Parathyroid adenoma (tissue), 2 donors: Measurements from ENCODE around the gene THAP9.

Experiments
- H2AFZ ChIP-seq: fragments of 300-600 bp; sonication (generic); one replicate; pipeline ENCODE4 v1.7.0; 2017; ENCODE audit warnings: antibody characterized with exemption, mild to moderate bottlenecking
- H3K27ac ChIP-seq: fragments of 300-600 bp; sonication (generic); one replicate; pipeline ENCODE4 v1.7.0; 2017
- H3K27me3 ChIP-seq: fragments of 300-600 bp; sonication (generic); one replicate; pipeline ENCODE4 v1.7.0; 2017; ENCODE audit warnings: low read length; ENCODE audit not compliant: control insufficient read depth, insufficient read depth
- H3K36me3 ChIP-seq: fragments of 300-600 bp; sonication (generic); one replicate; pipeline ENCODE4 v1.7.0; 2017; ENCODE audit warnings: low read length; ENCODE audit not compliant: control insufficient read depth, insufficient read depth
- H3K4me1 ChIP-seq: fragments of 300-600 bp; sonication (generic); one replicate; pipeline ENCODE4 v1.7.0; 2017; ENCODE audit warnings: control low read depth
- H3K4me2 ChIP-seq: fragments of 300-600 bp; sonication (generic); one replicate; pipeline ENCODE4 v1.7.0; 2017; ENCODE audit warnings: low read length
- H3K4me3 ChIP-seq: fragments of 300-600 bp; sonication (generic); one replicate; pipeline ENCODE4 v1.7.0; 2017; ENCODE audit warnings: low read depth, low read length
- H3K79me2 ChIP-seq: fragments of 300-600 bp; sonication (generic); one replicate; pipeline ENCODE4 v1.7.0; 2017; ENCODE audit warnings: control low read depth
- H3K9ac ChIP-seq: fragments of 300-600 bp; sonication (generic); one replicate; pipeline ENCODE4 v1.7.0; 2017; ENCODE audit warnings: mild to moderate bottlenecking
- H3K9me3 ChIP-seq: fragments of 300-600 bp; sonication (generic); one replicate; pipeline ENCODE4 v1.7.0; 2017; ENCODE audit warnings: low read length; ENCODE audit not compliant: control insufficient read depth
- CTCF ChIP-seq: fragments of 300-600 bp; sonication (generic); IDR thresholded peaks from one replicate; pipeline ENCODE4 v1.7.0; 2017; ENCODE audit warnings: antibody characterized with exemption, mild to moderate bottlenecking
- donor health status: primary hyperparathyroidism.

THAP9 gene

GRCh38 chr4:82948647-82949204 is 48.2 kb downstream of the THAP9 start:
- no peaks in the 10 kb centered on the region for H3K4me1 ChIP-seq
- H3K9ac ChIP-seq, result no peak overlapping the region
- no peak for TF ChIP-seq CTCF
- no peaks in the 10 kb centered on the region for H3K79me2 ChIP-seq
- no peaks in the 10 kb centered on the region for H3K9me3 ChIP-seq
- no peaks in the 10 kb centered on the region for H3K36me3 ChIP-seq
- no peak overlapping the region for H3K4me3 ChIP-seq
- H3K27me3 ChIP-seq, result no peaks in the 10 kb centered on the region
- H2AFZ ChIP-seq, result no peak overlapping the region
- no peak overlapping the region for H3K4me2 ChIP-seq
- H3K27ac ChIP-seq, result no peak overlapping the region

- Histone ChIP-seq H3K79me2 (no peaks in the 10 kb centered on the region), H3K36me3 (no peaks in the 10 kb centered on the region), H3K4me1 (no peaks in the 10 kb centered on the region), H3K4me3 (no peak overlapping the region), H3K27me3 (no peaks in the 10 kb centered on the region), H3K27ac (no peak overlapping the region), H3K9me3 (no peaks in the 10 kb centered on the region), H2AFZ (no peak overlapping the region), H3K9ac (no peak overlapping the region), H3K4me2 (no peak overlapping the region)
- TF ChIP-seq CTCF, result no peak
Observed at GRCh38 chr4:82951196-82951595, 50.7 kb downstream of the THAP9 start.

GRCh38 chr4:82954212-82954611 is 53.7 kb downstream of the THAP9 start:
- no peak overlapping the region for H3K27ac ChIP-seq
- H3K9ac ChIP-seq, result no peak overlapping the region
- no peaks in the 10 kb centered on the region for H3K36me3 ChIP-seq
- no peaks in the 10 kb centered on the region for H3K4me1 ChIP-seq
- no peaks in the 10 kb centered on the region for H3K9me3 ChIP-seq
- no peaks in the 10 kb centered on the region for H3K27me3 ChIP-seq
- no peak overlapping the region for H3K4me2 ChIP-seq
- TF ChIP-seq CTCF, result no peak
- no peak overlapping the region for H2AFZ ChIP-seq
- no peak overlapping the region for H3K4me3 ChIP-seq
- no peaks in the 10 kb centered on the region for H3K79me2 ChIP-seq

GRCh38 chr4:82957045-82957444 is 56.5 kb downstream of the THAP9 start:
- no peak overlapping the region for H3K4me2 ChIP-seq
- H3K9ac ChIP-seq, result no peak overlapping the region
- H3K27ac ChIP-seq, result no peak overlapping the region
- no peak overlapping the region for H3K4me3 ChIP-seq
- no peaks in the 10 kb centered on the region for H3K9me3 ChIP-seq
- H3K27me3 ChIP-seq, result no peaks in the 10 kb centered on the region
- H3K36me3 ChIP-seq, result no peaks in the 10 kb centered on the region
- no peaks in the 10 kb centered on the region for H3K4me1 ChIP-seq
- H2AFZ ChIP-seq, result no peak overlapping the region
- H3K79me2 ChIP-seq, result no peaks in the 10 kb centered on the region
- no peak for TF ChIP-seq CTCF

GRCh38 chr4:82965763-82966162 is 65.2 kb downstream of the THAP9 start:
- H3K27me3 ChIP-seq, result no peaks in the 10 kb centered on the region
- no peak overlapping the region for H3K4me2 ChIP-seq

More at GRCh38 chr4:82965763-82966162, 65.2 kb downstream of the THAP9 start:
- Histone ChIP-seq H2AFZ (no peak overlapping the region), H3K4me1 (peaks cover 3% of the 10 kb centered on the region), H3K27ac (no peak overlapping the region), H3K4me3 (no peak overlapping the region), H3K9me3 (no peaks in the 10 kb centered on the region), H3K9ac (no peak overlapping the region), H3K36me3 (no peaks in the 10 kb centered on the region), H3K79me2 (no peaks in the 10 kb centered on the region)
- no peak for TF ChIP-seq CTCF
